Left renal cortex interstitium (tissue), 4 donors: Measurements from ENCODE around the gene MYL5. TPM values are rescaled to one million over a fixed set of nuclear protein-coding genes. Genes with fewer than 3 reads are reported as not detected.
"Not testable (repeated sequence)": the region's sequence is repeated elsewhere in the genome, so short reads cannot be mapped to it uniquely, and the experiment has no call there.

Experiments used
- DNase-seq, 4 donors: peaks; one replicate each; pipeline ENCODE4 v3.0.0-alpha.2; 2013; ENCODE audit warnings: low read depth in 4 of 4, low spot score in 2 of 4, missing footprints in 1 of 4
- polyA plus RNA-seq, 4 donors: library from polyadenylated mRNA; unstranded; fragments of 120-200 nt; gene quantifications; one replicate each; pipeline ENCODE4 v1.2.1, GENCODE V29; 2013; ENCODE audit not compliant: insufficient read length in 4 of 4

MYL5 gene
- polyA plus RNA-seq, 4 donors, result 16.3 to 23.6 (median 18.8) TPM

DNA sequence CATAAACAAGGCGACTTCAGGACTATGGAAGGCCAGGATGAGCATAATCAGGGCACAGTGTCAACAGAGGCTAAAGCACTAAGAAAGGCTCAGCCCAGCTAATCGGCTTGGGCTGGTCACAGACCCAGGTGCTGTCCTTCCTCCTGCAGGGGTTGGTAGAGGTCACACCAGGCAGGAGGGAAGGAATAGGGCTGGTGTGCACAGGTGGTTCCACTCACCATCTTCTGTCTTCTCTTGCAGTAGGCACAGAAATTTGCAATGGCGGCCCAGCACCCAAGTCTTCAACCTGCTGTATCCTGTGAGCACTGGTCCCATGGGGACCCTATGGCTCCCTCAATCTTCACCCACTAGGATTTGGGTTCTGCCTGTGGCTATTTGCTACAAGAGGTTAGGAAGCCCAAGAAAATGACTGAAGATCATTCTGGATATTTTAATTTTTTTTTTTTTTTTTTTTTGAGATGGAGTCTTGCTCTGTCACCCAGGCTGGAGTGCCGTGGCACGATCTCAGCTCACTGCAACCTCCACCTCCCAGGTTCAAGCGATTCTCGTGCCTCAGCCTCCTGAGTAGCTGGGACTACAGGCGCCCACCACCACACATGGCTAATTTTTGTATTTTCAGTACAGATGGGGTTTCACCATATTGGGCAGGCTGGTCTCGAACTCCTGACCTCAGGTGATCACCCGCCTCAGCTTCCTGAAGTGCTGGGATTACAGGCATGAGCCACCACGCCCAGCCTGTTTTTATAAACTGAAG, 4.4 kb upstream of the MYL5 start:
- DNase-seq, result not testable (repeated sequence)

DNA sequence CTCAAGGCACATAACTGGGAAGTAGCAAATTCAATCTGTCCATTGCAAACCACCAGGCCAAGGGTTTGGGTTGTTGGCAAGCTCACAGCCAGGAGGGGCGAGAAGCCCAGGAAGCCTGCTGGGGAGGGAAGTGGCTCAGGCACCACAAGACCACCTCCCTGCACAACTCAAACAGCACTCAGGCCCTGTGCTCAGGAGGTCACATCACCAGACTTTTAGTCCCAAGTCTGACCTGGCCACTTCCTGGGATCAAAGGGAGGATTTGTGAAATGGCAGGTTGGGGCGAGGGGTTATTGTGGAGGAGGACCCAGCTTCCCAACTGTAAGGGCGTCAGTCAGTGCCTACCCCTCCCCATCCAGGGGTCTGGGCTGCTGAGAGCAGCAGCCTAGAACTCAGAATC, 2.6 kb upstream of the MYL5 start:
- DNase-seq, result no peak

DNA sequence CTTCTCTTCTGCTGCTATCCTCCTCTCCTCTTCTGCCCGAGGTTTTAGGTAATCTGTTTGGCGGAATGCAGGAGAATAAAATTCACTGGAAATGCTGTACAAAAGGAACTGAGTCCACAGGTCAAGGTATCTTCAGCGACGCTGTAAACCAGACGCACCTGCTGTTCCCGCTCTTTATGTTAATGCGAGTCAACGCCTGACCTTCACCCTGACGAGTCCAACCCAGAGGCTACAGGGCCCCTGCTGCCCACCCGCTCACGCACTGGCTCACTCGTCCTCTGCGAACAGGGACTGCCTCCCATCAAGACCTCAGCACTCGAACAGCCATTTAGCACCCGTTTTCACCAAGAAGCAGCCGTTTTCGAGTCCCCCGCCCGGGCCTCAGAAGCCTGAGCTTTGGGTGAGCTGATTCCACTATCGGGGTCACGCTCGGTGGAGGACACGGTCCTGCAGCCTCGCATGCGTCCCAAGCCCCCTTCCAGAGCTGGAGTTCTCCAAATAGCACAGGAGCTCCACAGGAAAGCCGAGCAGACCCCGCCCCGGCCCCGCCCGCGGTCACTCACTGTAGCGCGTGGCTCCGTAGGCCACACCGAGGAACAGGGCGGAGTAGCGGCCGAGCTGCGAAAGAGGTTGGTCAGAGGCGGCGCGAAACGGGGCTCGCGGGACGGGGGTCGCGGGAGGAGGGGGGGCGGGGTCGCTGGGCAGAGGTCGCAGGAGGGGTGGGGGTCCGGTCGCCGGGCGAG, 822 bp upstream of the MYL5 start:
- no peak for DNase-seq

- no peak for DNase-seq
Measured at GRCh38 chr4:675036-675882, 917 bp downstream of the MYL5 start.

- no peak for DNase-seq
Measured at GRCh38 chr4:675980-676870, 1.9 kb downstream of the MYL5 start.

DNA sequence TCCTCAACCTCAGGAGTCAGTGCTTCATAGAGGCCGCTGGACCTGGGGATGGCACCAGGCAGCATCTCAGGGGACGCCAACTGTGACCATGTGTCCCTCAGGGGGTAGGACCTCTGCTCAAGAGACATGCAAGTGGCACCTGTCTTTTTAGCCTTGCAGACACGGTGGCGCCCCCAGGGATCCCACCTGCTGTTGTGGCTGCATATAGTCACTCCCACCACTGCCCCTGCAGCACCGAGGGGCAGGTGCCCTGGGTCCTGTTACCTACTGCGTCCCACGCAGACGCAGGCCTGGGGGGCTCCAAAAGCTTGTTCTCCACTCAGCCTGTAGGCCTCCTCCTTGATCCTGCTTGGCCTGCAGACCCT, 2.5 kb downstream of the MYL5 start:
- DNase-seq, result no peak

- no peak for DNase-seq
Measured at GRCh38 chr4:677431-678293, 3.3 kb downstream of the MYL5 start.

- DNase-seq, result no peak
Measured at GRCh38 chr4:678331-679103, 4.2 kb downstream of the MYL5 start.

DNA sequence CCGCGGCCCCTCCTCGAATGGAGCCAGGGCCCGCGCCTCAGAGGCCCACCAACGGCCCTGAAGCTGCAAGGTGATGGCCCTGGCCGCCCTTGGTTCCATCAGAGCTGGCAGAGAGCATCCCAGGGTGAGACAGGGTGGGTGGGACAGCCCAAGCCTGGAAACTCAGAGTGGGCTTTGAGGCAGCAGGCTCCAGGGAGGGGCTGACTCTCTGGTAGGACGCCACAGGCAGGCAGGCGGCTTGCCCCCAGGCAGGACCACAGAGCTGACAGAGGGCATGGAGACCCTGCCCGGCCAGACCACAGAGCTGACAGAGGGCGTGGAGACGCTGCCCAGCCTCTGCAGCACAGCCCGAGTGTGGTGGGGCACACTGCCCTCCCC, 4.8 kb downstream of the MYL5 start:
- DNase-seq, result no peak

DNA sequence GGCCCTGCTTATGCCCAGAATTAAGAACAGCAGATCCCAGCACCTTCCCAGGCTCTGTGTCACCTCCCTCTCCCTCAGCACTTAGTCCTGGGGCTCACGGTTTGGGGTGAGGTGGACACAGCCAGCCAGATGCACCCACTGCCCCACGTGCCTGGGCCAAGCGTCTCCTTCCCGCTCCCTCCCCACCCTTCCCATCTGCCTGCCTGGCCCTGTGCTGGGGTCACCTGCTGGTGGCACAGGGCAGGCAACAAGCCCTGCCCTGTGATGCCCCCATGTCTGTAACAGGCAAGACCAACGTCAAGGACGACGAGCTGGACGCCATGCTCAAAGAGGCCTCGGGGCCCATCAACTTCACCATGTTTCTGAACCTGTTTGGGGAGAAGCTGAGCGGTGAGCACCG, 5.3 kb downstream of the MYL5 start:
- no peak for DNase-seq

DNA sequence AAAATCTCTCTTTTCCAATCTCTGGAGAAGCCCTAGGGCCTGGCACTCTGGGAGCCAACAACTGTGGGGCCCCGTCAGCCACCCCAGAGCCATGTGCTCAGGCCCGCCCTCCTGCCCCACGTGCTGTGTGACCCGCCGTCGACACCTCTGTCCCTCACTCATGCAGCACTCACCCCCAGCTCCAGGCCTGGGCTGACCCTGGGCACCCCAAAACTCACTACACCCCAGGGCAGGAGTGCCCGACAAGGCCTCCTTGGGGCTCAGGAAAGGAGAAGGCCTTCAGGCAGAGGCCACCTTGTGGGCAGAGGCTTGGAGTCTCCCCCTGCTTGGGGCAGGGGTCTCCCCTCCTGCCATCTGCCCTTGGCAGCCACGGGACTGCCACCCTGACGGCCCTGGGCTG, 5.7 kb downstream of the MYL5 start:
- DNase-seq, result no peak

- no peak for DNase-seq
Measured at GRCh38 chr4:680551-680927, 6.2 kb downstream of the MYL5 start.

GRCh38 chr4:680928-681645, 6.7 kb downstream of the MYL5 start:
- no peak for DNase-seq

- DNase-seq, result no peak
Measured at GRCh38 chr4:681736-682451, 7.6 kb downstream of the MYL5 start.

GRCh38 chr4:682490-683172, 8.3 kb downstream of the MYL5 start:
- DNase-seq, result no peak

DNA sequence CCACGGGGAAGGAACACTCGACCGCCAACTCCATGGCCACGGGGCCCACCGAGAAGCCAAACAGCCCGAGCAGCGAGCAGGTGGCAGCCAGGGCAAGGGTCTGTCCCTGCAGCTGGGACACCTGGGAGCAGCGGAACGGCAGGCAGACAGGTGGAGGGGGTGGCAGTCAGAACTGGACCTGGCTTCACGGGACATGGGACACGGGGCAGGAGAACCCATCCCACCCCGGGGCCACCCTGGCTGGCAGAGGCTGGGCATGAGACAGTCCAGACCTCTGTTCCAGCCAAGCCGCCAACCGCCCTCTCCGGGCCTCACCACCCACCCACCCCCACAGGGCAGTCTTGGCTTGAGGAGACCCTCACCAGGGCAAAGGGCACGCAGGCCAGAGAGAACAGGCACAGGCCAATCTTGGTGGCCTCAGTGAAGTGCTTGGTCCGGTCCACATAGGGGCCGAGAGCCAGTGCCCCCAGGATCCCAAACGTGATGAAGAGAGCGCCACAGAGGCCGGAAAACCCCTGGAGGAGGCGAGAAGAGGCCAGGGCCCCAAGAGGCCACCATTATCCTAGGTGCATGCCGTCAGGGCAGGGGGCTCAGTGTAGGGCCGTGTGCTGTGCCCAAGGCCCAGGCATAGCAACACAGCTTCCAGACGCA, 9.0 kb downstream of the MYL5 start:
- DNase-seq, result no peak
